Skin epidermis (tissue), 12 donors: ENCODE measurements around the gene PNLIP.

ENCODE experiments used
- H3K27ac ChIP-seq, 21 experiments: fragments of 200-600 bp; sonication (generic) in 11 of 21; one replicate each; pipeline ENCODE4 v1.5.0; 2020; ENCODE audit warnings: mild to moderate bottlenecking in 3 of 21, inconsistent platforms in 2 of 21, moderate library complexity in 2 of 21
- H3K4me3 ChIP-seq, 7 experiments: fragments of 200-600 bp; sonication (generic) in 2 of 7; one replicate each; pipeline ENCODE4 v1.5.0; 2020; ENCODE audit warnings: inconsistent platforms in 2 of 7, mild to moderate bottlenecking in 2 of 7, moderate library complexity in 1 of 7

The PNLIP gene

GRCh38 chr10:116545756-116546155 is at the start of gene PNLIP:
TSS of gene PNLIP (plus strand) at chr10:116545931. CDS start at chr10:116546093, 162 bp downstream.
- Histone ChIP-seq H3K4me3 (no peak within 1 kb of the TSS), H3K27ac (no peak within 1 kb of the TSS)

GRCh38 chr10:116504786-116505185 is 40.9 kb upstream of the PNLIP start:
- Histone ChIP-seq H3K27ac (no peak overlapping the region), H3K4me3 (no peak overlapping the region)

- no peak overlapping the region for H3K4me3 ChIP-seq
- no peak overlapping the region for H3K27ac ChIP-seq
Measured at GRCh38 chr10:116510565-116510964, 35.2 kb upstream of the PNLIP start.

GRCh38 chr10:116511365-116511764 is 34.4 kb upstream of the PNLIP start:
- H3K4me3 ChIP-seq = no peak overlapping the region
- H3K27ac ChIP-seq = no peak overlapping the region

- Histone ChIP-seq H3K27ac (no peak overlapping the region), H3K4me3 (no peak overlapping the region)
Measured at GRCh38 chr10:116521424-116522290, 24.1 kb upstream of the PNLIP start.

- Histone ChIP-seq H3K4me3 (no peak overlapping the region), H3K27ac (no peak overlapping the region)
Measured at GRCh38 chr10:116522803-116523381, 22.8 kb upstream of the PNLIP start.

GRCh38 chr10:116524736-116525135 is 21.0 kb upstream of the PNLIP start:
- Histone ChIP-seq H3K27ac (no peak overlapping the region), H3K4me3 (no peak overlapping the region)

- no peak overlapping the region for H3K4me3 ChIP-seq
- H3K27ac ChIP-seq = no peak overlapping the region
Measured at GRCh38 chr10:116526219-116526618, 19.5 kb upstream of the PNLIP start.

- no peak overlapping the region for H3K27ac ChIP-seq
- no peak overlapping the region for H3K4me3 ChIP-seq
Measured at GRCh38 chr10:116536810-116537209, 8.9 kb upstream of the PNLIP start.

GRCh38 chr10:116538456-116538855 is 7.3 kb upstream of the PNLIP start:
- no peak overlapping the region for H3K27ac ChIP-seq
- no peak overlapping the region for H3K4me3 ChIP-seq

- Histone ChIP-seq H3K4me3 (no peak overlapping the region), H3K27ac (no peak overlapping the region)
Measured at GRCh38 chr10:116538992-116539391, 6.7 kb upstream of the PNLIP start.

- no peak overlapping the region for H3K4me3 ChIP-seq
- H3K27ac ChIP-seq = no peak overlapping the region
Measured at GRCh38 chr10:116540814-116541213, 4.9 kb upstream of the PNLIP start.

- Histone ChIP-seq H3K4me3 (no peak overlapping the region), H3K27ac (no peak overlapping the region)
Measured at GRCh38 chr10:116542007-116542677, 3.6 kb upstream of the PNLIP start.

GRCh38 chr10:116545122-116545521 is 609 bp upstream of the PNLIP start:
- Histone ChIP-seq H3K4me3 (no peak overlapping the region), H3K27ac (no peak overlapping the region)

GRCh38 chr10:116548301-116548700 is 2.6 kb downstream of the PNLIP start:
- no peak overlapping the region for H3K4me3 ChIP-seq
- H3K27ac ChIP-seq = no peak overlapping the region

- Histone ChIP-seq H3K27ac (no peak overlapping the region), H3K4me3 (no peak overlapping the region)
Measured at GRCh38 chr10:116553378-116553980, 7.7 kb downstream of the PNLIP start.

- Histone ChIP-seq H3K4me3 (no peak overlapping the region), H3K27ac (no peak overlapping the region)
Measured at GRCh38 chr10:116554628-116555027, 8.9 kb downstream of the PNLIP start.

GRCh38 chr10:116555880-116556279 is 10.1 kb downstream of the PNLIP start:
- Histone ChIP-seq H3K4me3 (no peak overlapping the region), H3K27ac (no peak overlapping the region)

- Histone ChIP-seq H3K4me3 (no peak overlapping the region), H3K27ac (no peak overlapping the region)
Measured at GRCh38 chr10:116557305-116557880, 11.7 kb downstream of the PNLIP start.

GRCh38 chr10:116565534-116565933 is 19.8 kb downstream of the PNLIP start:
- no peak overlapping the region for H3K27ac ChIP-seq
- no peak overlapping the region for H3K4me3 ChIP-seq
